Nucleus accumbens (tissue), 56 donors: Measurements from ENCODE around the gene HNRNPH1.

Experiments used
- DNase-seq, 56 donors: peaks; one replicate each; lab custom pipeline; 2025; lab: John Stamatoyannopoulos, UW

Gene HNRNPH1

GRCh38 chr5:179606071-179606909 is 17.2 kb downstream of the HNRNPH1 start:
- peak in 1 of 56 donors; percentile 8 for DNase-seq

GRCh38 chr5:179605026-179605833 is 18.2 kb downstream of the HNRNPH1 start:
- no peak for DNase-seq

GRCh38 chr5:179603308-179603707 is 20.2 kb downstream of the HNRNPH1 start:
- no peak for DNase-seq

GRCh38 chr5:179601871-179602625 is 21.4 kb downstream of the HNRNPH1 start:
- DNase-seq: no peak

GRCh38 chr5:179599973-179600372 is 23.5 kb downstream of the HNRNPH1 start:
- DNase-seq: no peak

GRCh38 chr5:179599566-179599965 is 23.9 kb downstream of the HNRNPH1 start:
- DNase-seq: no peak

- DNase-seq: no peak
Measured at GRCh38 chr5:179599100-179599499, 24.4 kb downstream of the HNRNPH1 start.

- DNase-seq: no peak
Measured at GRCh38 chr5:179596421-179596820, 27.1 kb downstream of the HNRNPH1 start.

GRCh38 chr5:179595916-179596315 is 27.6 kb downstream of the HNRNPH1 start:
- no peak for DNase-seq

GRCh38 chr5:179588166-179588565 is 35.3 kb downstream of the HNRNPH1 start:
- DNase-seq: no peak

- peak in 2 of 56 donors; percentile 4 to 6 for DNase-seq
Measured at GRCh38 chr5:179585941-179586401, 37.5 kb downstream of the HNRNPH1 start.

- no peak for DNase-seq
Measured at GRCh38 chr5:179577286-179577960, 46.0 kb downstream of the HNRNPH1 start.

- no peak for DNase-seq
Measured at GRCh38 chr5:179572386-179572785, 51.1 kb downstream of the HNRNPH1 start.

GRCh38 chr5:179568721-179569120 is 54.8 kb downstream of the HNRNPH1 start:
- no peak for DNase-seq

GRCh38 chr5:179564526-179564925 is 58.9 kb downstream of the HNRNPH1 start:
- no peak for DNase-seq
